Stimulated activated CD4-positive, alpha-beta T cell treated with anti-CD3 and anti-CD28 coated beads, Interleukin-1b, Interleukin-23, amount 100 ng/mL, for 1 hour (primary cell): ENCODE measurements around the gene AKAP13.
"Not testable (repeated sequence)": the region's sequence is repeated elsewhere in the genome, so short reads cannot be mapped to it uniquely, and the experiment has no call there.

Source experiments
- DNase-seq, 2 donors: peaks; one replicate each; pipeline ENCODE4 v3.0.0-alpha.2; 2020; ENCODE audit warnings: low read depth in 2 of 2

Gene AKAP13

GRCh38 chr15:85500060-85500708 lies 119.8 kb downstream of the AKAP13 start:
- DNase-seq, result no peak

- DNase-seq, result no peak
Measured at GRCh38 chr15:85500729-85501128, 120.3 kb downstream of the AKAP13 start.

GRCh38 chr15:85501574-85501973 lies 121.2 kb downstream of the AKAP13 start:
- DNase-seq, result no peak

GRCh38 chr15:85503151-85503799 lies 122.9 kb downstream of the AKAP13 start:
- DNase-seq, result no peak

GRCh38 chr15:85504749-85505676 lies 124.6 kb downstream of the AKAP13 start:
- DNase-seq, result no peak

- DNase-seq, result no peak
Measured at GRCh38 chr15:85507114-85507513, 126.7 kb downstream of the AKAP13 start.

- no peak for DNase-seq
Measured at GRCh38 chr15:85509973-85510372, 129.6 kb downstream of the AKAP13 start.

GRCh38 chr15:85514413-85514812 lies 134.0 kb downstream of the AKAP13 start:
- no peak for DNase-seq

GRCh38 chr15:85515212-85515611 lies 134.8 kb downstream of the AKAP13 start:
- DNase-seq, result no peak

- no peak for DNase-seq
Measured at GRCh38 chr15:85517086-85517485, 136.7 kb downstream of the AKAP13 start.

GRCh38 chr15:85518979-85519761 lies 138.8 kb downstream of the AKAP13 start:
- no peak for DNase-seq

GRCh38 chr15:85520650-85521049 lies 140.2 kb downstream of the AKAP13 start:
- DNase-seq, result no peak

GRCh38 chr15:85523530-85523929 lies 143.1 kb downstream of the AKAP13 start:
- no peak for DNase-seq

GRCh38 chr15:85525755-85526154 lies 145.4 kb downstream of the AKAP13 start:
- no peak for DNase-seq

- DNase-seq, result no peak
Measured at GRCh38 chr15:85527895-85528294, 147.5 kb downstream of the AKAP13 start.

GRCh38 chr15:85530079-85530478 lies 149.7 kb downstream of the AKAP13 start:
- no peak for DNase-seq

- no peak for DNase-seq
Measured at GRCh38 chr15:85531083-85531482, 150.7 kb downstream of the AKAP13 start.

GRCh38 chr15:85532689-85533088 lies 152.3 kb downstream of the AKAP13 start:
- DNase-seq, result no peak

- DNase-seq, result no peak
Measured at GRCh38 chr15:85534031-85534430, 153.6 kb downstream of the AKAP13 start.

GRCh38 chr15:85535533-85536330 lies 155.3 kb downstream of the AKAP13 start:
- not testable (repeated sequence) for DNase-seq

- no peak for DNase-seq
Measured at GRCh38 chr15:85536341-85536740, 155.9 kb downstream of the AKAP13 start.
